ENCODE data around the gene ARHGAP15. TPM values are rescaled to one million over a fixed set of nuclear protein-coding genes. Genes with fewer than 3 reads are reported as not detected.

ARHGAP15 gene
- total RNA-seq, 1 donor from 2014 or later, result not detected

DNA sequence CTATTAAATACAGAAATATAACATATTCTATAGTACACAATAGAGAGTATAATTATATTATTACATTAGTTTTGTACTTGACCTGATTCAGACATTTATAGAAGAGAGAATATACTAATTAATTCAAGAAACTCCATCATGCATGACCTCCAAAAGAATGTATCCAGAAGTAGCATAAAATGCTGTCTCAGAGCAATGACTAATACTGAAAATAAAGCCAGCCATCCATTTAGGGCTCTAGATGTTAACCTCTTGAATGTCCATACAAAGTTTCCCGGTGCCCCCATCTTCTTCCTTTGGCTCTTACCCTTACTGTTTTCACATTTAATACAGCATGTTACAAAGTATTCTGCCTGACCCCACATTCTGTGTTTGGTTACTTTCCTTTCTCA lies 102.0 kb downstream of the ARHGAP15 start:
- Mint-ChIP-seq H3K4me3 (ENCODE audit: unreplicated experiment) (no peak overlapping the region), H3K4me1 (ENCODE audit: unreplicated experiment) (no peaks in the 10 kb centered on the region), H3K9me3 (ENCODE audit: unreplicated experiment) (peaks cover 16% of the 10 kb centered on the region), H3K27me3 (ENCODE audit: unreplicated experiment) (peaks cover 9% of the 10 kb centered on the region), H3K27ac (ENCODE audit: unreplicated experiment) (no peak overlapping the region), H3K36me3 (ENCODE audit: unreplicated experiment) (peaks cover 2% of the 10 kb centered on the region)
- DNase-seq (ENCODE audit: extremely low spot score, unreplicated experiment), result no peak
- TF ChIP-seq, protein P1, sequence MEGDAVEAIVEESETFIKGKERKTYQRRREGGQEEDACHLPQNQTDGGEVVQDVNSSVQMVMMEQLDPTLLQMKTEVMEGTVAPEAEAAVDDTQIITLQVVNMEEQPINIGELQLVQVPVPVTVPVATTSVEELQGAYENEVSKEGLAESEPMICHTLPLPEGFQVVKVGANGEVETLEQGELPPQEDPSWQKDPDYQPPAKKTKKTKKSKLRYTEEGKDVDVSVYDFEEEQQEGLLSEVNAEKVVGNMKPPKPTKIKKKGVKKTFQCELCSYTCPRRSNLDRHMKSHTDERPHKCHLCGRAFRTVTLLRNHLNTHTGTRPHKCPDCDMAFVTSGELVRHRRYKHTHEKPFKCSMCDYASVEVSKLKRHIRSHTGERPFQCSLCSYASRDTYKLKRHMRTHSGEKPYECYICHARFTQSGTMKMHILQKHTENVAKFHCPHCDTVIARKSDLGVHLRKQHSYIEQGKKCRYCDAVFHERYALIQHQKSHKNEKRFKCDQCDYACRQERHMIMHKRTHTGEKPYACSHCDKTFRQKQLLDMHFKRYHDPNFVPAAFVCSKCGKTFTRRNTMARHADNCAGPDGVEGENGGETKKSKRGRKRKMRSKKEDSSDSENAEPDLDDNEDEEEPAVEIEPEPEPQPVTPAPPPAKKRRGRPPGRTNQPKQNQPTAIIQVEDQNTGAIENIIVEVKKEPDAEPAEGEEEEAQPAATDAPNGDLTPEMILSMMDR (IDR thresholded peaks at IDR 0.05), result no peak

DNA sequence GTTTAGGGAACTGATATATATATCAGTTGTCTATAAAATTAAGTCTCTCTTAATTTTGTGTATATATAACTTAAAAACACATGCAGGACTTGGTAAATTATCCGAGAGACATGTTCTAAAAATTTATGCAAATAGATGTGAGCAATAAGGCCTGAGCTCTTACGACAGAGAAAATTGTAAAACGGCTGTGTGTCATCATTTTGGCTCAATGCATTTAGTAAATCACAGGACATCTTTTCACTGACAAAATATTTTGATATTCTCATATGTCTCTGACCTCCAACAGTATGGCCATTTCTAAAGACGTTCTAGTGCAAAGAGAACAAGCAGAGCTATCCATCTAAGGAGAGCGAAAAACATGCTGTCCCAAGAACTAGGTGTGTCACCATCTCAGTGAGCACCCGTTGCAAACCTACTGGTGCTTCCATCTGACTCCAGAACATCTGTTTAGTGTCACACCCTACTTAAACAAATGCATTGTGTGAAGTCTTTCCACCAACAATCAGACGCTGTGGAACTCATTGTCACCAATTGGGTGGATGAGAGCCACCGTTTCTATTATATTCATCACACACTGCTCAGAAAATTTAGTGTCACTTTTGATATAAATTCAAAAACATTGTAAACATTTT lies 108.0 kb downstream of the ARHGAP15 start:
- Mint-ChIP-seq H3K4me3 (ENCODE audit: unreplicated experiment) (no peak overlapping the region), H3K36me3 (ENCODE audit: unreplicated experiment) (peaks cover 2% of the 10 kb centered on the region), H3K4me1 (ENCODE audit: unreplicated experiment) (no peaks in the 10 kb centered on the region), H3K9me3 (ENCODE audit: unreplicated experiment) (peaks cover 16% of the 10 kb centered on the region), H3K27ac (ENCODE audit: unreplicated experiment) (no peak overlapping the region), H3K27me3 (ENCODE audit: unreplicated experiment) (peaks cover 16% of the 10 kb centered on the region)
- no peak for DNase-seq (ENCODE audit: extremely low spot score, unreplicated experiment)
- TF ChIP-seq, protein P1 (IDR thresholded peaks at IDR 0.05), result no peak

DNA sequence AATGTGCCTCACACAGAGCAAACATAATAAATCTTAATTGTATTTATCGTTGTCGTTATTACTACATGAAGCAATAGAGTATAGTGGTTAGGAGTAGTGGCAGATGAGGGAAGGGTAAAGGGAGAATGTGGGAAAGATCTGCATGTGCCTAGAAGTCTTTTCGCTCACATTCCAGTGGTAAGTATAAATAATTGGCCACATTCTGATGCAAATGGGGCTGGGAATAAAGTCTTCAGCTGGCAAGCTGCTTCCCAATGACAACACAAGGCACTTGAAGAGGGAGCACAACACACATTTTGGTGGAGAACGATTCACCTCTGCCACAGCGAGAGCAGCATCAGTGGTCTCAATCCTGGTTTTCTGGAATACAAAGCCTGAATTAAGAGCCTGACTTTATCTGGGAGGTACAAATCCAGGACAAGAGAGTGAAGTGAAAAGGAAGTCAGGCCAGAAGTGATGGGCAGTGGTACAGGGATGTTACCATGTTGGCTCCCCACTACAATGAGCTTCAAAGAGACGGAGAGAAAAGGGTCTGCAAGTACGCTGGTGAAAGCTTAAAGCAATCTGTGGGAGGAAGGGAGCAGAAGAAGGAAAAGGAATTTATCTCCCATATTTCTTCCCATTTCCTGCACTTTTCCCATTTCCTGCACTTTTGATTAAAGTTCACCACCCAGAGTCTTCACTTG lies 112.3 kb downstream of the ARHGAP15 start:
- H3K36me3 Mint-ChIP-seq (ENCODE audit: unreplicated experiment), result no peaks in the 10 kb centered on the region
- TF ChIP-seq, protein P1 (IDR thresholded peaks at IDR 0.05), result no peak
- no peak for DNase-seq (ENCODE audit: extremely low spot score, unreplicated experiment)
- no peaks in the 10 kb centered on the region for H3K9me3 Mint-ChIP-seq (ENCODE audit: unreplicated experiment)
- H3K27ac Mint-ChIP-seq (ENCODE audit: unreplicated experiment), result no peak overlapping the region
- no peaks in the 10 kb centered on the region for H3K4me1 Mint-ChIP-seq (ENCODE audit: unreplicated experiment)
- H3K27me3 Mint-ChIP-seq (ENCODE audit: unreplicated experiment), result peaks cover 21% of the 10 kb centered on the region
- H3K4me3 Mint-ChIP-seq (ENCODE audit: unreplicated experiment), result no peak overlapping the region

GRCh38 chr2:143246246-143246645 lies 117.0 kb downstream of the ARHGAP15 start:
- Mint-ChIP-seq H3K27ac (ENCODE audit: unreplicated experiment) (no peak overlapping the region), H3K27me3 (ENCODE audit: unreplicated experiment) (peaks cover 34% of the 10 kb centered on the region), H3K36me3 (ENCODE audit: unreplicated experiment) (no peaks in the 10 kb centered on the region), H3K4me3 (ENCODE audit: unreplicated experiment) (no peak overlapping the region), H3K9me3 (ENCODE audit: unreplicated experiment) (no peaks in the 10 kb centered on the region), H3K4me1 (ENCODE audit: unreplicated experiment) (no peaks in the 10 kb centered on the region)
- TF ChIP-seq, protein P1 (IDR thresholded peaks at IDR 0.05), result no peak
- DNase-seq (ENCODE audit: extremely low spot score, unreplicated experiment), result no peak

All from osteocyte (in vitro differentiated cells).